Measurements from ENCODE around the gene ABCB10.
"Not testable (repeated sequence)": the region's sequence is repeated elsewhere in the genome, so short reads cannot be mapped to it uniquely, and the experiment has no call there.

Gene ABCB10

DNA sequence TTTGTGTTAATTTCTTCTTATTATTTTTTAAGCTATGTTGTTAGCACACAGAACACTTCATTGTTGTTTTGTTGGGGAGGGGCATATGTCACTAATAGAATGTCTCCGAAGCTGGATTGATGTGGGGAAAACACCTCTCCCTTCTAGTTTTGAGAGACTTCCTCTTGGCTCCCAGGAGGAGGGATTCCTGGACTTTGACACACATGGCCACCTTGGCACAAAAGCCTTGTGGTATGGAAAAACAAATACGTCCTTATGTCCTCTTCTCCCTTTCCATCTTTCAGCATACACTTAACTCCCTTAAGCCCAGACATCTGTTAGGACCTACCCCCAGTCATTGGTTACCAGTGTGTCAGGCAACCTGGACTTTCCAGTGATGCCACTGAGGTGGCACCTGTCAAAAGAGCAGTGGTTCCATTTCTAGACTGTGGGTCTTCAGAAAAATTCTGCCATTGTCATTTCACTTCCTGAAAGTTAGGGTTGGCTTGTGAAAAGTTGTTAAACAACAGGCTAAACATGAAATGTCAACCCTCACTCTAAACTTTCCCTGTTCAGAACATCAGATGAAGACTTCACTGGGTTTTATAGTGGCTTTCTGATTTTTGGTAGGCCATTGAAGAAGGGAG lies 12.5 kb upstream of the ABCB10 start:
- DNase-seq: no peak

DNA sequence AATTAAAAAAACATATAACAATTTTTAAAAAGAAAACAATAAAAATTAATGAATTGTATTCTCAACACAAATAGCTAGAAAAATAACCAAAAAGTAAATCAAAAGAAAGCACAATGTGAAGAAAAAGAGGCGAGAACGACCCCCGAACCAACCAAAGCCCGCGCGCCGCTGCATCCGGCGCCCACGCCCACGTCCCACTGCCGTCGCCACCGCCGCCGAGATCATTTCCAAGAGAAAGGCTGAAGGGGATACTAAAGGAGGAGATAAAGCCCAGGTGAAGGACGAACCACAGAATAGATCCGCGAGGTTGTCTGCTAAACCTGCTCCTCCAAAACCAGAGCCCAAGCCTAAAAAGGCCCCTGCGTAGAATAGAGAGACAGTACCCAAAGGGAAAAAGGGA lies 11.8 kb upstream of the ABCB10 start:
- DNase-seq: no peak

DNA sequence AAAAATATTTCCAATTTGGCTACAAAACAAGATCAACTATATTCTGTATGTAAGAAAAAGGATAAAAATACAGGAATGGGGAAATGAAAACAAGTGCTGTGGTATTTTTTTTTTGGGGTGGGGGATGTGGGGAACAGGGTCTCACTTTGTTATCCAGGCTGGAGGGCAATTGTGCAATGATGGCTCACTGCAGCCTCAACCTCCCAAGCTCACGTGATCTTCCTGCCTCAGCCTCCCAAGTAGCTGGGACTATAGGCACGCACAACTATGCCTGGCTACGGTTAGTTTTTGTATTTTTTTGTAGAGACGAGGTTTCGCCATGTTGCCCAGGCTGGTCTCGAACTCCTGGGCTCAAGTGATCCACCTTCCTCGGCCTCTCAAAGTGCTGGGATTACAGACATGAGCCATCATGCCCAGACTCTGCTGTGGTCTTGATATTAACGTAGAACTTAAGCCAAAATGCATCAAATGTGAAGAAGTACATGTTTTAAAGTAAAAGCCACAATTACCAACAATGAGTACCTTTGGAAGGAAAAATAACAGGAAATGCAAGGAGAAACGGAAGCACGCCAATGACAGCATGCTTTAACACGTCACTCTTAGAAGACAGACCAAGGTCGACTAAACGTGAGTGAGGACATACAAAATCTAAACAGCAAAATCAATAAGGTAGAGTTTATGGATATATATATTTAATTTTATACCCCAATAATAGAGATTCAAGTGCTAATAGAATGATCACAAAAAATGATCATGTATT lies 8.8 kb upstream of the ABCB10 start:
- DNase-seq: no peak

DNA sequence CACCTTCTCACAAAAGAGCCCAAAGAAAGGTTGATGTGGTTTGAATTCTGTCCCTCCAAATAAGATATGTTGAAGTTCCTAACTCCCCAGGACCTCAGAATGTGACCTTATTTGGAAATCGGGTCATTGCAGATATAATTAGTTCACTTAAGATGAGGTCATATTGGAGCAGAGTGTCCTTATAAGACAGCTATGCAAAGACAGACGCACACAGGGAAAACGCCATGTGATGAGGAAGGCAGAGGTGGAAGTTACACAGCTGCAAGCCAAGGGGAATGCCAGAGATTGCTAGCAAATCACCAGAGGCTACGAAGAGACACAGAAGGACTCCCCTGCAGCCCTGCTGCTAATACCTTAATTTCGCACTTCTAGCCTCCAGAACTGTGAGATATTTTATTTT lies 5.2 kb upstream of the ABCB10 start:
- DNase-seq: no peak

DNA sequence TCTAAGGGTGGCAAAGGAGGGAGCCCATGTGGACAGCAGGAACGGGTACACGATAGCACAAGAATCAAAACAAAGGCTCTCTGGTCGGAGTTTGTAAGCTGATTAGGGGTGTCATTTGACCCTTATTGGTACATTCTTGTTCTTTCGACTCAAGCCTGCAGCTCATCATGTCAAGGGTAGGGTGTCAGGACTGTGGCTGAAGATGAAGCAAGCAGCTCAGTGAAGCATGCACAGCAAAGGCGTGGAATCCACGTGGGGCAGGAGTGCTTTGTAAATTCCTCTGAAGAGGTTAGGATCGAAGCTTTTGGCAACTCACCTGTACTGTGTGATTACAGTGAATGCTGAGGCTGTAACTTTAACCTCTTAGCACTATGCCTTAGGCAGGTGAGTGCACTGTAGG lies 4.7 kb upstream of the ABCB10 start:
- DNase-seq: no peak

DNA sequence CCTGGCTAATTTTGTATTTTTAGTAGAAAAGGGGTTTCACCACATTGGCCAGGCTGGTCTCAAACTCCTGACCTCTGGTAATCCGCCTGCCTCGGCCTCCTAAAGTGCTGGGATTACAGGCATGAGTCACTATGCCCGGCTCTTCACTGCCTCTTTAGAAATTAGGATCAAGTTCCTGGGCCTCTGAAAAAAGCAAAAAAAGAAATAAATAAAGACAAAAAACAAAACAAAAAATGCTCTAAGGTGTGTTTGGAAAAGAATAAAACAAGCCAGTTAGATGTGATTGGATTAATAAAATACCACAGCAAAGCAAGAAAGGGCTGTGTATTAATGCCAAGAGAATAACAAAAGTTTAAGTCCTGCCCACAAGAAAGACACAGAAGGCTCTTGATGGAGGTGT lies 4.2 kb upstream of the ABCB10 start:
- DNase-seq: no peak

DNA sequence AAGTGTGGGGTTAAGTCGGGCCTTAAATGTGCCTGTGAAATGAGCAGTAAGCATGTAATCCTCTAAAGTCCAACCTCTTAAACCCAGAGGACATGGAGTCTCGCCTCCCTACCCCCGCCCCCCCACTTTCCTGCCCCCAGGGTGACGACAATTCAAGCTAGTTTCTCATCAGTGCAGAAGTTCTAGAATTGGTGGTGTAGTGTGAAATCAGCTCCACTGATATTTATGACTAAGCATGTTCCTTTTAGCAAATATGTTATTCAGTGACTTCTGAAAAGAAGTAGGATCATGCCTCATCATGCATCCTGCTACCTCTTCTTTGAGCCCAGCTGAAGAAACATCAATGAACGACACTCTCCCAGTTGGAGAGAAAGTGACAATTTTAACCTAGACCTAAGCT lies 2.6 kb upstream of the ABCB10 start:
- no peak for DNase-seq

DNA sequence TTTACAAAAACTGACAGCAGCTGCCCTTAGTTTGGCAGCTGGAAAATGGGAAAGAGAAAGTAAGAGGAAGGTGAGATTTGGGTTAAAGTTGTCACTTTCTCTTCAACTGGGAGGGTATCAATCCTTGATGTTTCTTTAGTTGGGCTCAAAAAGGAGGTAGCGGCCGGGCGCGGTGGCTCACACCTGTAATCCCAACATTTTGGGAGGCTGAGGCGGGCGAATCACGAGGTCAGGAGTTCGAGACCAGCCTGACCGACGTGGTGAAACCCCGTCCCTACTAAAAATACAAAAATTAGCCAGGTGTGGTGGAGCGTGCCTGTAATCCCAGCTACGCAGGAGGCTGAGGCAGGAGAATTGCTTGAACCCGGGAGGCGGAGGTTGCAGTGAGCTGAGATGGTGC lies 1.6 kb upstream of the ABCB10 start:
- DNase-seq: not testable (repeated sequence)

DNA sequence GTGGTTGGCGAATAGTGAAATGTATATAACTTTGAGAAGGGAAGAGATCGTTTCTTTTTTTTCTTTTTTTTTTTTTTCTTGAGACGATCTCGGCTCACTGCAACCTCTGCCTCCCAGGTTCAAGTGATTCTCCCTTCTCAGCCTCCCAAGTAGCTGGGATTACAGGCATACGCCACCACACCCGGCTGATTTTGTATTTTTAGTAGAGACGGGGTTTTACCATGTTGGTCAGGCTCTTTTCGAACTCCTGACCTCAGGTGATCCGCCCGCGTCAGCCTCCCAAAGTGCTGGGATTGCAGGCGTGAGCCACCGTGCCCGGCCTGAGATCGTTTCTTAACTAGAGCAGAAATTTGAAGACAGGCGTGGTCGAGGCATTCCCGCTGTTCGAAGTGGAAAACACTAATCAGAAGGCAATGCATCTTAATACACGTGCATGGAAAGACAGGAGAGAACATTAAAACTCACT lies 862 bp upstream of the ABCB10 start:
- DNase-seq: not testable (repeated sequence)

DNA sequence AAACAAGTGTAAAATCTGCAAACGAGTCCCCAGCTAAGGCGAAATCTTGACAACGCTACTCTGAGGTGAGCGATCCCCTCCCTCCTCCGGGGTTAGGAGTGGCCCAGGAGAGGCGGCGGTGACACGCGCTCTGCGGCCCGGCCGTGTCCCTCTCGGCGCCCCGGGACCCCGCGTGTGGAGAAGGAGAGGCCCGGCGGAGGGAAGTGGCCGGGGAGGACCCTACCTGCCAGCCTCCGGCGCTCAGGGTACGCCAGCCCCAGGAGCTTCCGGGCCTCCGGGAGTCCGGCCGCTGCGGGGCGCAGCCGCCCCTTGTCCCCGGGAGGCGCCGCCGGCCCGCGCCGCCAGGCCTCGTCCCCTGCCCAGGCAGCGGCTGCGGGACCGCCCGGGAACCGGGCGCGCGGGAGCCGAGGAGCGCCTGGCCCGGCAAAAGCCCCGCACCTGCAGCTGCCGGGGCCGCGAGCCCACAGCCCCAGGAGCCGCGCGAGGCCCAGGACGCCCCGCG lies 543 bp downstream of the ABCB10 start:
- DNase-seq: peak; percentile 28 to 32

DNA sequence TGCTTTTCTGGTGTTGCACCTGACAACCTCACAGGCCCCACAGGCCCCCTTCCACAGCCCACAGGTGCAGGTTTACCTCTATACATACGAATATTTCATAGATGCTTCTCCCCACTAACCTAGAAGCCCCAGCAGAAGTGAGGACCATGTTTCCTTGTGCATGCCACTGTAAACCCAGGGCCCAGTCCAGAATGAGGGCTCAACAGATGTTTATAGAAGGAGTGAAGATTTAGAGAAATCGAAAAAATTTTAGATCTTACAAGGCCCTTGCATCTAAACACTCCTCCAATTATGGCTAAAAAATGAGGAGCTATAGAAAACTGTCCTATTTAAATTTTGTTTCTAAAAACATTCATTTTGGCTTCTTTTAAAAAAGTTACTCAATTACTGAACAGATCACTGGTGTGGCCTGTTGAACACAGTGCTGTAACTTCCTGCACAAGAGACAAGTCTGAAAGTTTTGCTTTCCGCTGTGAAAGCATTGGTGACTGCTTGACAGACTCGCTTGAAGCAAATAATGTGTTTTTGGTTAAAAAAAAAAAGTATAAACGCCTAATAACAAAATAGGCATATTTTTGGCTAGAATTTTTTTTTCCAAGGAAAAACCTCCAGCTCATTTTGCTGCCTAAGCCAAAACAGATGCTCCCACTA lies 1.2 kb downstream of the ABCB10 start:
- no peak for DNase-seq

DNA sequence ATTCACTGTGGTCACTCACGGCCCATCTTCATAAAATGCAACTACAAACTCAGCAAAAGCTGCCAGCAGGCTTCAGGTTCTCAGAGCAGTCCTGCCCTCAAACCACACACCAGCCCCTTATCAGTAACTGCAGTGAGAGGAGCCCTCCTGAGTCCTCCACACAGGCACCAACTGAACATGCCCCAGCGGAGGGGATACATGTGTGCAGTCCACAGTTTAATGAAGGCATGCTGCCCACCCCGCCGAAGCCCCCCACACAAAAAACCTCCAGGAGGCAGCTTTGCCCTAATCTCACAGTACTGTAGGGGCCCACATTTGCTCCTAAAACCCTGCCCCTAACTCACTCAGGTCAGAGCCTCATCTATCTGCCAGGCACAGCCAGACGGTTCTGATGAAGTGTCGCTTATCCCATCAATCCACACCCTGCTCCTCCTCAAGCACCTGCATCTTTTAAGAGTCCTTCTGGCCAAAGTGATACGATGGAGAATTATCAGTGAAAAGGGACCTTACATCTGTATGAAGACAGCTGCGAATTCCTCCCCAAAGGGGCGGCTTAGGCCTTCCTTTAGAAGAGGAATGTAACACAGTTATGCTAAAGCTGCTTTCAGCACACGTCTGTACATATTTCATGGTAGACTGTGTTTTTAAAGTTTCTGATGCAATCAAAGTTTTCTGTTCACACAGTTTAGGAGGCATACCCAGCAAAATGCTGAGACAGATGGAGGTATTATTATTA lies 3.5 kb downstream of the ABCB10 start:
- DNase-seq: no peak

DNA sequence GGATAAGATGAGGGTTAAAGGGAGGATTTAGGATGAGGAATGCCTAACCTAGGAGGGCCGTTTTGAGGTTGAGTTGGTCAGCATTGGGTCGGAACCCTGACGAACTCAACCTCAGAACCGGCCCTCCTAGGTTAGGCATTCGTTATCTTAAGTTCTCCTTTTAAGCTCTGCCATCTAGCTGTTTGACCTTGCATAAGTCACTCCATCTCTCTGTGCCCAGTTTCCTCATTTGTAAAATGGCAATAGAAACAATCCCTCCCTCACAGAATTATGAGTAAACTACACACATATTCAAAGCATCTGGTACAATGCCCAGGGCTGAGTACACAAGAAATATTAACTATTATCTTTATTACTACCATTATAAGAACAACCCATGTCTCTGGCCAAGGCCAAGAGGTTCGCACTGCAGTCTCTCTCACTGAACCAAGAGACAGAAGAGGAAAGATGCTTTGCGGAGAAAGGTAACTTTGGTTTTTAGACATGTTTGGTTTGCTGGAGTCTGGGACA lies 4.8 kb downstream of the ABCB10 start:
- no peak for DNase-seq

DNA sequence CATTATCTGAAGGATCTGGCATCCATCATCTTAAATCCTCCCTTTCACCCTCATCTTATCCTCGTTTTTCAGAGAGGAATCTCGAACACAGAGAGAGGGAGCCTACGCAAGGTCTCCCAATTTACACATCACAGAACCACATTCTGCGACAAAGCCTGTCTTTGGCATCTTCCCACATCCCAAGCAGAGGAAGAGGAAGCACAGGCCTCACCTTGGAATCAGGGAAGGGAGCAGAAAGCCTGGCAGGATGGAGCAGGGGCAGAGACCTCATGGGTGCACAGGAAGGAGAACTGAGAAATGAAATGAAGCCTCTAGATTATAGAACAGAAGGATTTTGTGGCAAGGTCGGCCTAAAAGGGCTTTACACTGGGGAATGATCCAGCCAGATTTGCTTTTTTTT lies 5.8 kb downstream of the ABCB10 start:
- DNase-seq: no peak

DNA sequence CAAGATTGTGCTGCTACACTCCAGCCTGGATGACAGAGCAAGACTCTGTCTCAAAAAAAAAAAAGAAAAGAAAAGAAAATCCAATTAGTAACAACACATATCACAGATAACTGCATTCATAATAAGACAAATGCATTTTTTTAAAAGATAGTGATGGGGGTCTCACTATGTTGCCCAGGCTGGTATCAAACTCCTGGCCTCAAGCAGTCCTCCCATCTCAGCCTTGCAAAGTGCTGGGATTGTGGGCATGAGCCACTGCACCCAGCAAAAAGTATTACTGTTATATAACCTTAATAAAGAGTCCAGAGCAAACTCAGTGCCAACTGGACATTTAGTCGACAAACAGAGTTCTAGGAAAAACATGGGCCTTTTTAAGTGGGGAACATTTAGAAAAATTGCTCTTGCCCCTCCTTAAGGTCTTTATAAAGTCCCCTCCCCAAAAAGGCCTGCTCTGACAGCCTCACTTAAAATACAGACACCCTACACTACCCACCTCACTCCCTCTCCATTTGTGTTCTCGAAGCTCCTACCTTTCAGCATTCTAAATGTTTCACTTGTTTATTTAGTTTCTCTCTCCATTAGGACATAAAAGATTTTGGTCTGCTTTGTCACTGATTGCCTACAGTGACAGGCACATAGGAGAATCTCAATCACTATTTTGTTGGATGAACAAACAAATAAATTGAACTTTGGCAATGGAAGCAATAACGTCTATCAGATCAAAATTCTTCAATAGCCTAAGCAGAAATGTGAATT lies 7.5 kb downstream of the ABCB10 start:
- DNase-seq: no peak

DNA sequence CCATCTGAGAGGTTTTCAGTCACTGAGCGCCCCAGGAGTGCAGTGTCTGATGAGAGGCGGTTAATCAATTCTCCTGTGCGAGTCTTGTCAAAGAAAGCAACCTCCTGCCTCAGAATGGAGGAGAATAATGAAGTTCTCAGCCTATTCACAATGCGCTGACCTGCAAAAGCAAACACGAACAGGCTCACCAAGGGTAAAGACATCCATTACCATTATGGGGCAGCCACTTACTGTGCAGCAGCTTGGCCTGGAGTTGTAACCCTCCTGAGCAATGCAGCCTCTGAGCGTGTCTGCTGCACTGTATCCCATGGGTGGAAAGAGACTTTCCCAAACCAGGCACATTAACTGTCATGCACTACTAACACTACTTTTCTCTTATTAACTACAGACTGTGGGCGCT lies 11.0 kb downstream of the ABCB10 start:
- no peak for DNase-seq

DNA sequence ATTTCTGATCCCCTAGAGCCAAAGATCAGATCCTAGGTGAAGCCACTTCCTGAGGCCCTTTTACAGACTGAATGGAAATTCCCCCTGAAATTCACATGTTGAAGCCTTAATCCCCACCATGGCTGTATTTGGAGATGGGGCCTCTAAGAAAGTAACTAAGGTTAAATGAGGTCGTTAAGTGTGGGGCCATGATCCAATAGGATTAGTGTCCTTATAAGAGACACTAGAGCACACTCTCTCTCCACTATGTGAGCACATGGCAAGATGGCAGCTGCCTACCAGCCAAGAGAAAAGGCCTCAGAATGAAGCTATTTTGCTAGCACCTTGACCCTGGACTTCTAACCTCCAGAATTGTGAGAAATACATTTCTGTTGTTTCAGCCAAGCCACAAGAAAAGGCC lies 13.9 kb downstream of the ABCB10 start:
- no peak for DNase-seq

DNA sequence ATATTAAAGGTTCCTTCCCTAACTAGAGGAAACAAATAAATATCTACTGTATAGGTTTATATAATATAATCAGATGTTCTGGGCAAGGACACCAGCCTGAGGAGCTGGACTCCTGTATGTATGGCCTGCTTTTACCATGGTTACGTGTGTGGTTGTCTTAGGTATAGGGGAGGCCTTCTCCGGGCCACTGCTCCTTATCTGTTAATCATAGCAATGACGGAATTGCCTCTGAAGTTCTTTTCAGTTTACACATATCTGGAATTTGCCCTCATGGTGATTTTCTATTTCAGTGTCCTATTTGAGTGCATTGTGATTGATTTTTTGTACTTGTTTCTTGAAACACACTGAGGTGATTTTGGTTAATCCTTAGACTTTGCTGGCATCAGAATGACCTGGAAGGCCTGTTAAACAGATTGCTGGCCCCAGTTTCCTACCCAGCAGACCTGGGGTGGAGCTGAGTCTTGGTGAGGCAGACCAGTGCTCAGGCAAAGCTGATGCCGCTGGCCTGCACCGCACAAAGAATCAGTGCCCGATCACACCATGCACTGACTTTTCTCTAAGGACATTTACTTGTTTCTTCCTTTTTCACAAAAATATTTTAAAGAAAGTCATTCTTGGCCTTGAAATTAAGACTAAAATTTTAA lies 18.5 kb downstream of the ABCB10 start:
- DNase-seq: no peak

DNA sequence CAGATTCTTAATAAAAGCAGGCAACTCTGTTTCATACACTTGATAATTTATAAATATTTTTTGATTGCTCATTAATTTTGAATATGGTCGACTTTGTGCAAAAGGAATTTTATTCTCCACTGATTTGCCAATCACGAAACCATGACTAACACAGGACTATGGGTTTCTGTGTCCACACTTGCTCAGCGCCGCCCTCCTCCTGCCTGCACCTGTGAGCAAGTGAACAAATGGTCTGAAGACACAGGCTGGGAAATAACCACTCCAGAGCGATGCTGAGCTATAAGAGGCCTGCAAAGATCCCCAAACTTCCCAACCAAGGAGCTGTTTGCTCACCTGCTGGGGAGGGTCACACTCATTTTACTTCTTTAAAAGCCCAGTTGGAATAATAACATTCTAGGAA lies 19.6 kb downstream of the ABCB10 start:
- no peak for DNase-seq

DNA sequence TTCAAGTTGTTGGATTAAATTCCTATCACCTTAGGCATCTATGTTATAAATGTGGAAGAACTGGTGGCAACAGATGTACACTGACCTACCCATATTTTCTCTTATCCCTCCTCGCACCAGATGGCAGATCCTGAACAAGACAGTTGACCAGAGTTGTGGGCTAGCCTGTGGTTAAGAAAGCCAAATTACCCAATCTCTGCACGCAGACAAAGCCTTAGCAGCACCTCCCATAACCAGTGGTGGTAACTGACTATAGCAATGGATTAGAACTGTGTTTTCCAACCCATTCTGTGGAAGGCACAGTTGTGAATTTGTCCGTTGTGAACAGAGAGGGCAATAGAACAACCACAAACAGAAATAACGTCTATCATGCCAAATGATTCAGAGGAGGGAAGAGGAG lies 20.6 kb downstream of the ABCB10 start:
- DNase-seq: no peak

DNA sequence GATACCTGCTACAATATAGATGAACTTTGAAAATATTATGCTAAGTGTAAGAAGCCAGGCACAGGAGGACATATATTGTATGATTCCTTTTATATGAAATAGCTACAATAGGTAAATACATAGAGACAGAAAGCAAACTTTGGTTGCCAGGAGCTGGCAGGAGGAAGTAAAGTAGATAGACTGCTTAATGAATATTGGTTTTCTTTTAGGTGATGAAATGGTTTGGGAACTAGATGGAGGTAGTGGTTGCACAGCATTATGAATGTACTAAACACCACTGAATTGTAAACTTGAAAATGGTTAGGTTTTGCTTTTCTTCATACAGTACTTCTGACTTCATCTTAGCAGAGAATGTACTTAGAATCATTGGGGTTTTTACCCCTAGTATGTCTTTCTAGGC lies 21.5 kb downstream of the ABCB10 start:
- DNase-seq: no peak

DNA sequence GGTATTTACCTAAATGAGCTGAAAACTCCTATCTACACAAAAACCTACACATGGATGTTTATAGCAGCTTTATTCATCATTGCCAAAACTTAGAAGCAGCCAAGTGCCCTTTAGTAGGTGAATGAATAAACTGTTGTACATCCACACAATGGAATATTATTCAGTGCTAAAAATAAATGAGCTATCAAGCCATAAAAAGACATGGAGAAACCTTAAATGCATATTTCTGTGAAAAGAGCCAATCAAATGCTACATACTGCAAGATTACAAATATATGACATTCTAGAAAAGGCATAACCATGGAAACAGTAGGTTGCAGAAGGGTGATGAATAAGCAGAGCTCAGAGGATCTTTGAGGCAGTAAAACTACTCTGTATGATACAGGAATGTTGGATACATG lies 23.3 kb downstream of the ABCB10 start:
- no peak for DNase-seq

Data from stimulated activated CD4-positive, alpha-beta T cell treated with anti-CD3 and anti-CD28 coated beads, Interleukin-2, amount 100 ng/mL, for 48 hours (primary cell).